ENCODE results near the gene IFT20.

Gene IFT20, protein sequence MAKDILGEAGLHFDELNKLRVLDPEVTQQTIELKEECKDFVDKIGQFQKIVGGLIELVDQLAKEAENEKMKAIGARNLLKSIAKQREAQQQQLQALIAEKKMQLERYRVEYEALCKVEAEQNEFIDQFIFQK

DNA sequence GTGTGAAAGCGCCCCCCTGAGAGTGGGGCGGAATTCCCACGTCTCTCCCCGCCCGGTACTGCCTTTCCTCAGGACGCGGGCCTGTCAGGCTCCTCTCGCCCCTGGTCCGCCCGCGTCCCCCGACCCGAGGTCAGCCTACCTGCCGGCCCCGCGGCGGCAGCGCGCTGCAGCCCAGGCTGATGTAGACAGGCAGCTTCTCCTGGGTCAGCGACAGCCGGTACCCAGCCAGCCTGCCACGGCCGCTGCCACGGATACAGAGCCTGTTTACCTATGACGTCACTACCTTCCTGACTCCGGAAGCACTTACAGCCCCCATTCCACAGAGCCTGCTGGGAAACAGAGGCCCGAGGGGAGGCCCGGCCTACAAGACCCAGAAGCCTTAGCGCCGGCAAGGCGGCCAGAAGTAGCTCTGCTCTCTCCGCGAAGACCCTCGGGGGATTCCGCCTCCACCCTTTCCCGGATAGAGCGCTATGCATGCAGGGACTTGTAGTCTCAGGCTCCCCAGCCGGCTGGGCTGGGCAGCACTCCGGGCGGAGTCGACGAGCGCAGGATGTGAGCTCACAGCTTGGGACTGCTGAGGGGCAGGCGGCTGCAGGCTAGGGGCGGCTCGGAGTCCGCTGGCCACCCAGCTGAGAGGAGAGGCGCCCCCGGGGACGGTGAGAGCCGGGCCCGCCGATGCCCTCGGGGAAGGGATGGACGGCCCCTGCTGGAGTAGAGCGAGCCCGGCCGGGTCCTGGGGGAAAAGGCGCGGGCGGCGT, at the start of gene IFT20, which contains the start of gene TNFAIP1:
IFT20 (minus strand) TSS at position 272 of the 758 bp plus-strand sequence. CDS start 3,487 bp downstream, outside the sequence.
TNFAIP1 (plus strand) TSS at position 561 of the 758 bp plus-strand sequence. CDS start 3,761 bp downstream, outside the sequence.
- Mint-ChIP-seq H3K4me1 (peaks cover 53% of the 10 kb centered on the region), H3K4me3 (peak within 1 kb of the TSS; percentile 95), H3K36me3 (peaks cover 39% of the 10 kb centered on the region), H3K27ac (peak within 1 kb of the TSS; percentile 96), H3K9me3 (no peaks in the 10 kb centered on the region)
- DNase-seq (ENCODE audit: low spot score in 2 of 2) = peak; percentile 88 to 98
- ATAC-seq = peak; percentile 98

DNA sequence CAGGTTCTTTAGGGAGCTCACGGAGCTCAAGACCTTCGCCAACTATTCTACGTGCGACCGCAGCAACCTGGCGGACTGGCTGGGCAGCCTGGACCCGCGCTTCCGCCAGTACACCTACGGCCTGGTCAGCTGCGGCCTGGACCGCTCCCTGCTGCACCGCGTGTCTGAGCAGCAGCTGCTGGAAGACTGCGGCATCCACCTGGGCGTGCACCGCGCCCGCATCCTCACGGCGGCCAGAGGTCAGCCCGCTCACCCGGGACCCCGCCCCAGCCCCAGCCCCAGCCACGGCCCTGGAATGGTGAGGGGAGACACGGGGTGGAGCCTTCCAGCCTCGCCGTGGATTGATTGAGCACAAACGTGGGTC, 49.7 kb upstream of the IFT20 start:
- ATAC-seq (peak; percentile 26), DNase-seq (ENCODE audit: low spot score in 2 of 2) (no peak)
- Mint-ChIP-seq H3K9me3 (no peaks in the 10 kb centered on the region), H3K4me3 (peak overlapping the region; percentile 88), H3K27ac (peak overlapping the region; percentile 45), H3K4me1 (peaks cover 43% of the 10 kb centered on the region), H3K36me3 (peaks cover 48% of the 10 kb centered on the region)

DNA sequence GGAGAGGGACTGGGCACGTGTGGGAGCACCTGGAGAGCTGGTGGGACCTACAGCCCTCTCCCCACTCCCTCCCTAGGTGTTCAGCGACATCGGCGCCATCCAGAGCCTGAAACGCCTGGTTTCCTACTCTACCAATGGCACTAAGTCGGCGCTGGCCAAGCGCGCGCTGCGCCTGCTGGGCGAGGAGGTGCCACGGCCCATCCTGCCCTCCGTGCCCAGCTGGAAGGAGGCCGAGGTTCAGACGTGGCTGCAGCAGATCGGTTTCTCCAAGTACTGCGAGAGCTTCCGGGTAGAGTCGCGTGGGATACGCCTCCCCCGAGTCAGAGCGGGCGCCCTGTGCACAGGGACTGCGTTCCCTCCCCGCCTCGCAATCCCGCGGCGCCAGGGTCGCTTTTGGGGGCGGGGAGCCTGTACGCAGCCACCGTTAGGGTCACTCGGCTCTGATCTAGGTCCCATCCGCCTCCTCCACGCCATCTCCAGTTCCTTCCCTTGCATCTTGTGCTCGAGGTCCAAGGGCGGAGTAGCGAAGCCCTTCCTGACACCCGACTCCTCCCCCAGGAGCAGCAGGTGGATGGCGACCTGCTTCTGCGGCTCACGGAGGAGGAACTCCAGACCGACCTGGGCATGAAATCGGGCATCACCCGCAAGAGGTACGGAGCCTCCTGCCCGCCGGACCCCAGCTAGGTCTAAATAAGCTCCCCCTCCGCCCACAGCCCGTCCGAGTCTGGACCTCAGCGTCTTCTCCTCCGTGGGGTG, 49.2 kb upstream of the IFT20 start:
- peak; percentile 96 for ATAC-seq
- H3K36me3 Mint-ChIP-seq = peaks cover 42% of the 10 kb centered on the region
- peak overlapping the region; percentile 88 for H3K4me3 Mint-ChIP-seq
- peak; percentile 28 to 72 for DNase-seq (ENCODE audit: low spot score in 2 of 2)
- peaks cover 45% of the 10 kb centered on the region for H3K4me1 Mint-ChIP-seq
- H3K27ac Mint-ChIP-seq = peak overlapping the region; percentile 45
- H3K9me3 Mint-ChIP-seq = no peaks in the 10 kb centered on the region

DNA sequence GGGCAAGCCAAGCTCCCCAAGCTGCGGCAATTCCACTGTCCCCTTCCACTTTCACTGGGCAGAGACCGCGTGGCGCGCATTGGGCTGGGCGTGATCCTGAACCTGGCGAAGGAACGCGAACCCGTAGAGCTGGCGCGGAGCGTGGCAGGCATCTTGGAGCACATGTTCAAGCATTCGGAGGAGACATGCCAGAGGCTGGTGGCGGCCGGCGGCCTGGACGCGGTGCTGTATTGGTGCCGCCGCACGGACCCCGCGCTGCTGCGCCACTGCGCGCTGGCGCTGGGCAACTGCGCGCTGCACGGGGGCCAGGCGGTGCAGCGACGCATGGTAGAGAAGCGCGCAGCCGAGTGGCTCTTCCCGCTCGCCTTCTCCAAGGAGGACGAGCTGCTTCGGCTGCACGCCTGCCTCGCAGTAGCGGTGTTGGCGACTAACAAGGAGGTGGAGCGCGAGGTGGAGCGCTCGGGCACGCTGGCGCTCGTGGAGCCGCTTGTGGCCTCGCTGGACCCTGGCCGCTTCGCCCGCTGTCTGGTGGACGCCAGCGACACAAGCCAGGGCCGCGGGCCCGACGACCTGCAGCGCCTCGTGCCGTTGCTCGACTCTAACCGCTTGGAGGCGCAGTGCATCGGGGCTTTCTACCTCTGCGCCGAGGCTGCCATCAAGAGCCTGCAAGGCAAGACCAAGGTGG, 46.0 kb upstream of the IFT20 start:
- H3K9me3 Mint-ChIP-seq = no peaks in the 10 kb centered on the region
- H3K4me3 Mint-ChIP-seq = no peak overlapping the region
- no peak for DNase-seq (ENCODE audit: low spot score in 2 of 2)
- ATAC-seq = no peak
- peaks cover 12% of the 10 kb centered on the region for H3K36me3 Mint-ChIP-seq
- peaks cover 44% of the 10 kb centered on the region for H3K4me1 Mint-ChIP-seq
- no peak overlapping the region for H3K27ac Mint-ChIP-seq

DNA sequence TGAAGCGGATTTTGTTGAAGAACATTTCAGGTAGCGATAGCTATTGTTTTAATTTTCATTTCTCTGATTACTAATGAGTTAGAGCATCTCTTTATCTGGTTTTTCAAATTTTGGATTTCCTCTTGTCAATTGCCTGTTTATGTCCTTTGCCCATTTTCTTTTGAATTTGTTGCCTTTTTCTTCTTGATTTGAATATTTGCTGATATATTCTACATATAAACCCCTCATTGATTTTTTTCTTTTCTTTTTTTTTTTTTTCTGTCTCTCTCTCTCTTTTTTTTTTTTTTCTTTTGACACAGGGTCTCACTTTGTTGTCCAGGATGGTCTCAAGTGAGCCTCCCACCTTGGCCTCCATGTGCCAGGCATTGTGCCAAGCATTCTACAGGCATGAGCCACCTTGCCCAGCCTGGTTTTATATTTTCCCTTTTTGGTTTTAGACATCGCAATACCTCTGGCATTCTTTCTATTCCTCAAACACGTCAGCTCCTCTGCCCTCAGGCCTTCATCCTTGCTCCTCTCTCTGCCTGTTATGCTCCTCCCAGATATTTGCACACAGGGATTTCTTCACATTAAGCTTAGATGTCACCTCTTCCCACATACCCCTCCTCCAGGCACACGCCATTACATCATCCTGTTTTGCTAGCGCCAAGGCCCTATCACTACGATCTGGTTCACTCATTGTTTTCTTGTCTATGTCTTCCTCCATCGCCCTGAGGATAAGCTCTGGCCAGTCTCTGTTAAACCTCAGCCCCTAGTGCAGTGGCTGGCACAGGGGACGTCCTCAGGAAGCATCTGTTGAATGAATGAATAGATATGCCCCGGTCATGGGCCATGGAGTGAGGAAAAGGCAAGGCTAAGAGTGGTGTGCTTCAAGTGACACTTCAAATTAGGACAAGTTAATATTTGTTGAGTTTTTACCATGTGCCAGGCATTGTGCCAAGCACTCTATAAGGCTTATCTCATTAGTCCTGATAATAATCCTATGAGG, 44.8 kb upstream of the IFT20 start:
- Mint-ChIP-seq H3K4me3 (no peak overlapping the region), H3K4me1 (peaks cover 38% of the 10 kb centered on the region), H3K9me3 (no peaks in the 10 kb centered on the region), H3K27ac (no peak overlapping the region), H3K36me3 (peaks cover under 1% of the 10 kb centered on the region)
- DNase-seq (ENCODE audit: low spot score in 2 of 2) (no peak), ATAC-seq (no peak)

DNA sequence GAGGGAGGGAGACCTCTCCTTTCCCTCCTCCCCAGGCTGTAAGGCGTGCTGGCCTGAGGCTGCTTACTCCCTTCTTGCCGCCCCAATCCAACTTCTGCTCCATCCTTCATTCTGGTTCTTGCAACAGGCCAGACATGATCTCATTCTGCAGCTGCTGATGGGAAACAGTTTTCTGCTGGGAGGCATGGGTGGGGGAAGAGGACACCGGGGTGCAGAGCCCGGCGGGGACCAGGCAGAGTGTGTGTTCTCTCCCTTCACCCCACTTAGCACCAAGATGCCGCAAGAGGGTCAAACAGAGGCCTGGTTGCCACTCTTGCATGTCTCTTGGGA, 37.6 kb upstream of the IFT20 start:
- H3K4me3 Mint-ChIP-seq = peak overlapping the region; percentile 84
- DNase-seq (ENCODE audit: low spot score in 2 of 2) (no peak), ATAC-seq (no peak)
- no peaks in the 10 kb centered on the region for H3K9me3 Mint-ChIP-seq
- H3K27ac Mint-ChIP-seq = peak overlapping the region; percentile 93
- H3K4me1 Mint-ChIP-seq = peaks cover 27% of the 10 kb centered on the region
- H3K36me3 Mint-ChIP-seq = peaks cover 12% of the 10 kb centered on the region

DNA sequence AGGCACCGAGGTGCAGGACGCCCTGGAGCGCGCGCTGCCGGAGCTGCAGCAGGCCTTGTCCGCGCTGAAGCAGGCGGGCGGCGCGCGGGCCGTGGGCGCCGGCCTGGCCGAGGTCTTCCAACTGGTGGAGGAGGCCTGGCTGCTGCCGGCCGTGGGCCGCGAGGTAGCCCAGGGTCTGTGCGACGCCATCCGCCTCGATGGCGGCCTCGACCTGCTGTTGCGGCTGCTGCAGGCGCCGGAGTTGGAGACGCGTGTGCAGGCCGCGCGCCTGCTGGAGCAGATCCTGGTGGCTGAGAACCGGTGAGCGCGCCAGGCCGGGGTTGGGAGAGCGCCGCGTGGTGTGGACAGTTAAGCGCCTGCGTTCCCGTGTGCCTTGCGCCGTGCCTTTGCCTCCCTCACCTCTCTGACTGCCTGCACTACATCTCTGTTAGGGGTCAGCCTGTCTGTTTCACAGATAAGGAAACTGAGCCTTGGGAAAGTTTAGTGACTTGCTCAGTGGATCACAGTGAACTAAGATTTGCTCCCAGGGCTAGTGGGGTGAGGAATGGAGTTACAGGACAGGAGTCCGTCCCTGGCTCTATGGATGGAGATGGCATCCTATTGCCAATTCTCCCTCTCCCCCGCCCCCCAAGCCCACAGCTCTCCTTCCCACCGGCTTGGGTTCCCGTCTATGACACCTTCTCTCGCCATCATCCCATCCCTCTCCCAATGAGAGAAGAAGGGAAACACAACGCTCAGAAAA, 37.1 kb upstream of the IFT20 start:
- Mint-ChIP-seq H3K36me3 (peaks cover 12% of the 10 kb centered on the region), H3K27ac (peak overlapping the region; percentile 93), H3K4me1 (peaks cover 26% of the 10 kb centered on the region), H3K9me3 (no peaks in the 10 kb centered on the region), H3K4me3 (peak overlapping the region; percentile 84)
- DNase-seq (ENCODE audit: low spot score in 2 of 2) (no peak), ATAC-seq (peak; percentile 3)

DNA sequence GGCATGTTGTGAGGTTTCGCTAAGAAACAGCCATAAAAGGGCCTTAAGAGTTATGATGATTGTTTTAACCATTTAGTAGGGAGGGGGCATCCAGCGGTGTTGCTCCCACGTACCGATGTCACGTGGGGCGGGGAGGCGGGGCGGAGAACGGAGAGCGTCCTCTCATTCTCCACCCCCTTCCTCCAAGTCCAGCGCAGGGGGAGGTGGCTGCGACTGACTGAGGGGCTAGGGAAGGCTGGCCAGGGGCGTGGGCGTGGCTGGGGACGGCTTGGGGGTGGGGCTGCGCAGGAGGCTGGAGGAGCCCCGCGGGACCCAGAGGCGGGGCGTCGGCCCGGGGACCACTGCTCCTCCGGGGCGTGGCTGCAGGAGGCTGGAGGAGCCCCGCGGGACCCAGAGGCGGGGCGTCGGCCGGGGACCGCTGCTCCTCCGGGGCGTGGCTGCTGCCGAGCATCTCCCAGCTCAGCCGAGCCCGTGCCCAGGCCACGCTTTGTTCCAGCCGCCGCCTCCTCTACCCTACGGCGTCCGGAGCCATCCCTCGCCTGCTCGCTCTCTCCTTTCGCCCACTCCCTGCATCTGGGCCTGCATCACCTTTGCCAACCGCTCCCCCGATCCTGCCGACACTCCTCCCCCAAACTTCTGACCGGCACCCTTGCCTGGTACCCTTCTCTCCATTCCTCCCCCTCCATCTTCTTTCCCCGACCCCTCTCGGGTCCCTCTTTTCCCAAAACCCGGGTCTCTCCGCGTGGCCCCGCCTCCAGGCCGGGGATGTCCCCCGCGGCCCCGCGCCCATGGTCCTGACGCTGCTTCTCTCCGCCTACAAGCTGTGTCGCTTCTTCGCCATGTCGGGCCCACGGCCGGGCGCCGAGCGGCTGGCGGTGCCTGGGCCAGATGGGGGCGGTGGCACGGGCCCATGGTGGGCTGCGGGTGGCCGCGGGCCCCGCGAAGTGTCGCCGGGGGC, 36.3 kb upstream of the IFT20 start, which contains the start of gene SARM1:
SARM1 (plus strand) TSS at position 450 of the 958 bp plus-strand sequence; CDS start at position 789, 339 bp downstream.
- Mint-ChIP-seq H3K36me3 (peaks cover 12% of the 10 kb centered on the region), H3K4me1 (peaks cover 26% of the 10 kb centered on the region), H3K9me3 (no peaks in the 10 kb centered on the region), H3K4me3 (peak within 1 kb of the TSS; percentile 84), H3K27ac (peak within 1 kb of the TSS; percentile 93)
- peak; percentile 86 to 97 for DNase-seq (ENCODE audit: low spot score in 2 of 2)
- peak; percentile 91 for ATAC-seq

DNA sequence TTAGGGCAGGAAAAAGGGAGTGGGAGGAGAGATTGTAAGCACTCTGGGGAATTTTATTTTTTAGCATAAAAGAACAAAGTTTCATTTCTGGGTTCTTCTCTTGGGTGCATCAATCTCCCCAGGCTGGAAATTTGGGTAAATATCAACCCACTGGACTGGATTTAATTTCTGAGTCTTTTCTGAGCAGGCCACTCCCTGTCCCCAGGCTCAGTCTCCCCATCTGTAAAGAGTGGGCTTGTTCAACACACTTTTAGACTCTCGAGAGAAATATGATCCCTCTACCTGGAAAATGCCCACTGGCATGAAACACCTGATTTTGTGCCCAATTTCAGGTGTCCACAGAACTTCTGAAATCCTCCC, 35.5 kb upstream of the IFT20 start:
- Mint-ChIP-seq H3K36me3 (peaks cover 12% of the 10 kb centered on the region), H3K4me3 (peak overlapping the region; percentile 84), H3K9me3 (no peaks in the 10 kb centered on the region), H3K4me1 (peaks cover 26% of the 10 kb centered on the region), H3K27ac (peak overlapping the region; percentile 93)
- DNase-seq (ENCODE audit: low spot score in 2 of 2) = no peak
- ATAC-seq = no peak

DNA sequence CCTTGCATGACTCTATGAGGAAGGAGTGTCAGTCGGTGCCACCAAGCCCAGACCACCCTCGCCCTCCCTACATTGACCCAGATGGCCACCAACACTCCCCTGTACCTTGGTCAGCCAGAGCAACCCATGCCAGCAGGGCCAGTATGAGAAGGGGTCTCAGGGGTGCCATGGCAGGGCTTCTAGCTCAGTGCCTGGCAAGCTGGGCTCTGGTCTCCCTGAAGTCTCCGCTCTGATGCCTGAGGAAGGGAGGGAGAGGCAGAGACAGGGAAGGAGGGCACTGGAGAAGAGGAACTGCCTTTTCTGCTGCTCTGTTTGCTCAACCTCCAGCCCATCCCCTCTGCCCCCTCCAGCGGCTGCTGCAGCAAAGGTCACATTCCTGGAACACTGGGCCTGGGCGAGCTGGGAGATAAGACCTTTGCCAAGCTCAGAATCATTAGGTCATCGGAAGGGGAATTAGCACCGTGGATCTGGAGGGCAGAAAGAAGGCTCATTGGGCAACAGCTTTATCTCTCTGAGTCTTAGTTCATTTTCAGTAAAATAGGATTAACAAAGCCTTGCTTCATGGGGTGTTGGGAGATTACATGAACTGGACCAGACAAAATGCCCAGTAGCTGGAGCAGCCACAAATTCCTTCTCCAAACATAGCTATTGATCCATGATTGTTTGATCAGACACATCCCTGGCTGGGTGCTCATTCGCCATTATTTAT, 34.9 kb upstream of the IFT20 start, which contains the start of gene VTN:
VTN (minus strand) TSS at position 273 of the 709 bp plus-strand sequence; CDS start at position 169, 104 bp downstream.
- no peak for ATAC-seq
- H3K4me3 Mint-ChIP-seq = peak within 1 kb of the TSS; percentile 84
- H3K4me1 Mint-ChIP-seq = peaks cover 26% of the 10 kb centered on the region
- no peak for DNase-seq (ENCODE audit: low spot score in 2 of 2)
- no peaks in the 10 kb centered on the region for H3K9me3 Mint-ChIP-seq
- H3K27ac Mint-ChIP-seq = peak within 1 kb of the TSS; percentile 93
- H3K36me3 Mint-ChIP-seq = peaks cover 12% of the 10 kb centered on the region

DNA sequence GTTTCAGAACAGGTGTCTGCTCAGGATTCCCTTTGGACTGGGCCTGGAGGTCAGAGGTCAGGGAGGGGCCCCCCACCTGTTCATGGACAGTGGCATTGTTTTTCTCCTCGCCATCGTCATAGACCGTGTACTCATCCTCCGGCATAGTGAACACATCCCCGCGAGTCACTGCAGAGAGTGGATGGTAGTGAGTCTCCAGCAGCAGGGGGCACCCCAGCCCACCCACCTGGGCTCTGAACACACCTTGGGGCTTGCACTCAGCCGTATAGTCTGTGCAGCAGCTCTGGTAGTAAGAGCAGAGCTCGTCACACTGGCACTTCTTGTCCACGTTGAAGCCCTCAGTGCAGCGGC, 34.4 kb upstream of the IFT20 start:
- Mint-ChIP-seq H3K27ac (peak overlapping the region; percentile 83), H3K36me3 (peaks cover 12% of the 10 kb centered on the region), H3K4me3 (no peak overlapping the region), H3K4me1 (peaks cover 21% of the 10 kb centered on the region), H3K9me3 (no peaks in the 10 kb centered on the region)
- DNase-seq (ENCODE audit: low spot score in 2 of 2) = no peak
- ATAC-seq = no peak

DNA sequence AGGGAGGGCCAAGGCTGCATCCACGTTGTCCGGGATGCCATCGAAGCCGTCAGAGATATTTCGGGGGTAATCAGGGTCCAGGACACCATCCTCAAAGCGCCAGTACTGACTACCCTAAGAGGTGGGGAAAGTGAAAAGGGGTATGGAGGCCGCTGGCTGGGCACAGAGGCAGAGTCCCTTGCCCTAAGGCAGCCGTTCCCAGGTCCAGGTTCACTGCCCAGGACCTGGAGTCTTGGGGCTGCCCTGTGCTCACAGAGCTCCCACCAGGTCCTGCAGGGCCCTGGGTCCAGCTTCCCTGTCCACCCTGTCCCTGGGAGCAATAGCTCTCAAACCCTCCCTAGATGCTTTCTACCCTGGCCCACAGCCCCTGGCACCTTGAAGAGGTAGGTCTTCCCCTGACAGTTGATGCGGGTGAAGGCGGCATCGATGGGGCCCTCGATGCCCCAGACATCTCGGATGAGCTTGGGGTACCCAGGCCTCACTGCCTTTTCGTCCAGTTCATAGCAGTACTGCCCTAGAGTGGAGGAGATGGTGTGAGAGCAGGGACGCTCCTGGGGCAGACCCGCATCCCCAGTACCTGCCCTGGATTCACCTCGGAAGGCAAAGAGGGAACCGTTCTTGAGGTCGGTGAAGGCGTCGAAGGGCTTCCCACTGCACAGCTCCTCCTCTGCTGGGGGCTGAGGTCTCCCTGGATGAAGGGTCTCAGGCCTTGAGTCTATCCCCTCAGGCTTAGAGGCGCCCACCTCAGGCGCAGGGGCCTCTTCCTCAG, 33.8 kb upstream of the IFT20 start:
- H3K36me3 Mint-ChIP-seq = peaks cover 12% of the 10 kb centered on the region
- no peaks in the 10 kb centered on the region for H3K9me3 Mint-ChIP-seq
- H3K27ac Mint-ChIP-seq = no peak overlapping the region
- H3K4me1 Mint-ChIP-seq = peaks cover 21% of the 10 kb centered on the region
- H3K4me3 Mint-ChIP-seq = no peak overlapping the region
- ATAC-seq = no peak
- no peak for DNase-seq (ENCODE audit: low spot score in 2 of 2)
